ENCODE results near the gene ETV2.
"Not testable (repeated sequence)": the region's sequence is repeated elsewhere in the genome, so short reads cannot be mapped to it uniquely, and the experiment has no call there.

The ETV2 gene

GRCh38 chr19:35689836-35690235, 48.3 kb downstream of the ETV2 start:
- TF ChIP-seq, protein P1, sequence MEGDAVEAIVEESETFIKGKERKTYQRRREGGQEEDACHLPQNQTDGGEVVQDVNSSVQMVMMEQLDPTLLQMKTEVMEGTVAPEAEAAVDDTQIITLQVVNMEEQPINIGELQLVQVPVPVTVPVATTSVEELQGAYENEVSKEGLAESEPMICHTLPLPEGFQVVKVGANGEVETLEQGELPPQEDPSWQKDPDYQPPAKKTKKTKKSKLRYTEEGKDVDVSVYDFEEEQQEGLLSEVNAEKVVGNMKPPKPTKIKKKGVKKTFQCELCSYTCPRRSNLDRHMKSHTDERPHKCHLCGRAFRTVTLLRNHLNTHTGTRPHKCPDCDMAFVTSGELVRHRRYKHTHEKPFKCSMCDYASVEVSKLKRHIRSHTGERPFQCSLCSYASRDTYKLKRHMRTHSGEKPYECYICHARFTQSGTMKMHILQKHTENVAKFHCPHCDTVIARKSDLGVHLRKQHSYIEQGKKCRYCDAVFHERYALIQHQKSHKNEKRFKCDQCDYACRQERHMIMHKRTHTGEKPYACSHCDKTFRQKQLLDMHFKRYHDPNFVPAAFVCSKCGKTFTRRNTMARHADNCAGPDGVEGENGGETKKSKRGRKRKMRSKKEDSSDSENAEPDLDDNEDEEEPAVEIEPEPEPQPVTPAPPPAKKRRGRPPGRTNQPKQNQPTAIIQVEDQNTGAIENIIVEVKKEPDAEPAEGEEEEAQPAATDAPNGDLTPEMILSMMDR (conservative IDR thresholded peaks at IDR 0.05) = no peak
- no peak for TF ChIP-seq ZFX (IDR thresholded peaks at IDR 0.05)
- H3K27ac ChIP-seq = no peak overlapping the region

GRCh38 chr19:35691106-35691505, 49.6 kb downstream of the ETV2 start:
- H3K27ac ChIP-seq = not testable (repeated sequence)

- no peak for TF ChIP-seq ZFX (IDR thresholded peaks at IDR 0.05)
- TF ChIP-seq, protein P1 (conservative IDR thresholded peaks at IDR 0.05) = no peak
- H3K27ac ChIP-seq = no peak overlapping the region
Observed at GRCh38 chr19:35692010-35692409, 50.5 kb downstream of the ETV2 start.

DNA sequence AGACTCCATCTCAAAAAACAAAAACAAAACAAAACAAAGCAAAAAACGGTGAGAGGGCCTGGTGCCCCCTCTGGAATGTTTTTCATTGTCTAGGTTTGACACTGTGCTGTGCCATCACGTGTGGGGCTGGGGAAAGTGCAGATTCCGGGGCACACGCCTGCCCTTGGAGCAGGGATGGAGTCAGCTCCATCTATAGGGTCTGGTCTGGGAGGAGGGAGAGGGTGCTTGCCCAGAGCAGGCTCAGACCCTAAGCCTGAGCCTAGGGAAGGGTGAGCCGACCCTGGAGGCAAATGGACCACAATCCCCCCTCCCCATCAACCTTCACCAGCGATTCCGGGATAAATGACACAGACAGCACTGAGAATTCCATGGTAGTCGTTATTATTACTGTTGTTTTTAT, 51.9 kb downstream of the ETV2 start:
- no peak overlapping the region for H3K27ac ChIP-seq
- TF ChIP-seq ZFX (IDR thresholded peaks at IDR 0.05) = no peak
- TF ChIP-seq, protein P1 (conservative IDR thresholded peaks at IDR 0.05) = no peak

GRCh38 chr19:35693835-35694599, 52.5 kb downstream of the ETV2 start:
- H3K27ac ChIP-seq = no peak overlapping the region
- TF ChIP-seq, protein P1 (conservative IDR thresholded peaks at IDR 0.05) = peak; percentile 98
- no peak for TF ChIP-seq ZFX (IDR thresholded peaks at IDR 0.05)
